ENCODE measurements around the gene CAMTA2.
A peak's percentile ranks its signal among the peaks of the same experiment; 100 is the strongest.

The CAMTA2 gene

DNA sequence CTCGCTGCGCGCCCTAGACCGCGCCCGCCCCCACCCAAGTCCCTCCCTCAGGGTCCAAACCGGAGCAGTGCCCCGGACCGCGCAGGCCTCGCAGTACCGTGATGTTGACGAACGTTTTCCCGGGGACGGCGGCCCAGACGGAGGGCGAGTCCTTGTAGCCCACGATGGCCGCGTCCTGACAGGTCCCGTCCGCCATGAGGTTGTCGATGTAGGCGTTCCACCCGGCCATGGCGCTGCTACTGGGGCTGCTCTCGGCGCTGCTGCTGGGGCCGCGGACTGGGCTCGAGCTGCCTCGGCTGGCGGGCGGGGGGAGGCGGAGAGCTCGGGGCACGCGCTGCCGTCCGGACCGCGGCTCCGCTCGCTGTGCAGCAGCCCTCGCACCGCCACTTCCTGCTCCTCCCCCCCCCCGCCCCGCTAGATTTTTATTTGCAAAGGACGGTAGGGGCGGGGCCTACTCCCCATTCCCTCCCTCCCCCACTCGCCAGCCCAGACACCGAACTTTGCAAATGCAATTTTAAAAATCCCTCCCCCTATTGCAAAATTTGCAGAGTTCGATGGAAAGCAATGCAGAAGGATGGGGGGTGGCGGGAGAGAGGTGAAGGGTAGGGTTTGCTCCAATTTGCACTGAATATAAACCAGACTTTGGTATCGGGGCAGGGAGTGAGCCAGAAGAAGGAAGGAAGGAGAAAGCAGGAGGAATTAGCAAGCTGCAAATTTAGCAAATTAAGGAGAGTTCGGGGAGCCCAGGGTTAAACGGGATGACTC is 39.1 kb downstream of the CAMTA2 start, which contains the start of gene PFN1:
Gene PFN1 (minus strand): TSS at position 365 of the 765 bp plus-strand sequence. CDS start 136 bp downstream, at position 229.
- H3K4me3 ChIP-seq (replicated peaks; ENCODE audit: insufficient read depth, low read length), result peak within 1 kb of the TSS; percentile 67
- H3K27me3 ChIP-seq (ENCODE audit: insufficient read depth, poor library complexity, severe bottlenecking), result no peaks in the 10 kb centered on the region
- peak; percentile 88 for TF ChIP-seq POLR2AphosphoS5 (IDR thresholded peaks at IDR 0.05; ENCODE audit: low read depth)
- TF ChIP-seq, protein P1, sequence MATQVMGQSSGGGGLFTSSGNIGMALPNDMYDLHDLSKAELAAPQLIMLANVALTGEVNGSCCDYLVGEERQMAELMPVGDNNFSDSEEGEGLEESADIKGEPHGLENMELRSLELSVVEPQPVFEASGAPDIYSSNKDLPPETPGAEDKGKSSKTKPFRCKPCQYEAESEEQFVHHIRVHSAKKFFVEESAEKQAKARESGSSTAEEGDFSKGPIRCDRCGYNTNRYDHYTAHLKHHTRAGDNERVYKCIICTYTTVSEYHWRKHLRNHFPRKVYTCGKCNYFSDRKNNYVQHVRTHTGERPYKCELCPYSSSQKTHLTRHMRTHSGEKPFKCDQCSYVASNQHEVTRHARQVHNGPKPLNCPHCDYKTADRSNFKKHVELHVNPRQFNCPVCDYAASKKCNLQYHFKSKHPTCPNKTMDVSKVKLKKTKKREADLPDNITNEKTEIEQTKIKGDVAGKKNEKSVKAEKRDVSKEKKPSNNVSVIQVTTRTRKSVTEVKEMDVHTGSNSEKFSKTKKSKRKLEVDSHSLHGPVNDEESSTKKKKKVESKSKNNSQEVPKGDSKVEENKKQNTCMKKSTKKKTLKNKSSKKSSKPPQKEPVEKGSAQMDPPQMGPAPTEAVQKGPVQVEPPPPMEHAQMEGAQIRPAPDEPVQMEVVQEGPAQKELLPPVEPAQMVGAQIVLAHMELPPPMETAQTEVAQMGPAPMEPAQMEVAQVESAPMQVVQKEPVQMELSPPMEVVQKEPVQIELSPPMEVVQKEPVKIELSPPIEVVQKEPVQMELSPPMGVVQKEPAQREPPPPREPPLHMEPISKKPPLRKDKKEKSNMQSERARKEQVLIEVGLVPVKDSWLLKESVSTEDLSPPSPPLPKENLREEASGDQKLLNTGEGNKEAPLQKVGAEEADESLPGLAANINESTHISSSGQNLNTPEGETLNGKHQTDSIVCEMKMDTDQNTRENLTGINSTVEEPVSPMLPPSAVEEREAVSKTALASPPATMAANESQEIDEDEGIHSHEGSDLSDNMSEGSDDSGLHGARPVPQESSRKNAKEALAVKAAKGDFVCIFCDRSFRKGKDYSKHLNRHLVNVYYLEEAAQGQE (IDR thresholded peaks at IDR 0.05; ENCODE audit: insufficient replicate concordance, low read depth), result no peak
- TF ChIP-seq, protein P2, sequence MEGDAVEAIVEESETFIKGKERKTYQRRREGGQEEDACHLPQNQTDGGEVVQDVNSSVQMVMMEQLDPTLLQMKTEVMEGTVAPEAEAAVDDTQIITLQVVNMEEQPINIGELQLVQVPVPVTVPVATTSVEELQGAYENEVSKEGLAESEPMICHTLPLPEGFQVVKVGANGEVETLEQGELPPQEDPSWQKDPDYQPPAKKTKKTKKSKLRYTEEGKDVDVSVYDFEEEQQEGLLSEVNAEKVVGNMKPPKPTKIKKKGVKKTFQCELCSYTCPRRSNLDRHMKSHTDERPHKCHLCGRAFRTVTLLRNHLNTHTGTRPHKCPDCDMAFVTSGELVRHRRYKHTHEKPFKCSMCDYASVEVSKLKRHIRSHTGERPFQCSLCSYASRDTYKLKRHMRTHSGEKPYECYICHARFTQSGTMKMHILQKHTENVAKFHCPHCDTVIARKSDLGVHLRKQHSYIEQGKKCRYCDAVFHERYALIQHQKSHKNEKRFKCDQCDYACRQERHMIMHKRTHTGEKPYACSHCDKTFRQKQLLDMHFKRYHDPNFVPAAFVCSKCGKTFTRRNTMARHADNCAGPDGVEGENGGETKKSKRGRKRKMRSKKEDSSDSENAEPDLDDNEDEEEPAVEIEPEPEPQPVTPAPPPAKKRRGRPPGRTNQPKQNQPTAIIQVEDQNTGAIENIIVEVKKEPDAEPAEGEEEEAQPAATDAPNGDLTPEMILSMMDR (IDR thresholded peaks at IDR 0.05; ENCODE audit: insufficient read depth, low read length), result no peak
- no peak for TF ChIP-seq SPI1 (IDR thresholded peaks at IDR 0.05; ENCODE audit: borderline replicate concordance, low read depth)
- peak; percentile 38 for TF ChIP-seq GABPA (IDR thresholded peaks at IDR 0.05; ENCODE audit: low read depth)
- H3K27ac ChIP-seq (replicated peaks), result peak within 1 kb of the TSS; percentile 98
- peak; percentile 69 to 89 for DNase-seq (ENCODE audit: low read depth in 1 of 2, low spot score in 1 of 2)

DNA sequence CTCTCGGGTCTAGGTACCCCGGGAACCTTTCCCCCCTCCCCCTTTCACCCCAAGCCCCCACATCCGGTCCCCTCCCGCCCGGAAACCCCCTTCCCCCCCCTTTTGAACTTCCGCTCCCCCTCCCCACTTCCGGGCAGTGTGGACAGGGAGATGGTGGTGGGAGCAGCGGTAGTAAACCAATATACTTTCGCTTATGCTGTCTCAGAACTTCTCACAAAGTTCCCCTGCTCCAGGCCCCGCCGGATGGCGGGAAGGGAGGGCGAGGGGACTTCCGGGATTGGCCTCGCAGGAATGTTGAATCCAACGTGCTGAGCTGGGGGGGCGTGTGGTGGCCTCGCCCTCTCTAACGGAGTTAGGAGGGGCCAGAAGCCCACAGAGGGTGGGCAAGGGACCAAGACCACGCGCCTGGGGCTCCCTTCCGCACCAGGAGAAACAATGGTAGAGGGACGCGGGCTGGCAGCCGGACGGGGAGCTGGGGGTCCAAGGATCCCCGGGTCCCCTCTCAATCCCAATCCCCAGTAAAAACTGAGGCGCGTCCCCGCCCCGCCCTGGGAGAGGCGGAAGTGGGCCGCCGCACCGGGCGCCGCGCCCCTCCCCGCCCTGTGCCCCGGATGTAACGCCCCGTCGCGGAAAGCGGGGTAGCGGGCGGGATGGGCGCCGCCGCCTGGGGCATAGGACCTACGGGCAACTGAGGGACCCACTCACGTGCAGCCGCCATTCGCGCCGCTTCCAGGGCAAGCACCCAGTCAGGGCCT is 39.9 kb downstream of the CAMTA2 start:
- Histone ChIP-seq H3K4me3 (replicated peaks; ENCODE audit: insufficient read depth, low read length) (peak overlapping the region; percentile 67), H3K27me3 (ENCODE audit: insufficient read depth, poor library complexity, severe bottlenecking) (no peaks in the 10 kb centered on the region), H3K27ac (replicated peaks) (peak overlapping the region; percentile 98)
- peak in 1 of 2 experiments; percentile 45 for DNase-seq (ENCODE audit: low read depth in 1 of 2, low spot score in 1 of 2)
- TF ChIP-seq GABPA (IDR thresholded peaks at IDR 0.05; ENCODE audit: low read depth) (peak; percentile 55), SPI1 (IDR thresholded peaks at IDR 0.05; ENCODE audit: borderline replicate concordance, low read depth) (no peak)

DNA sequence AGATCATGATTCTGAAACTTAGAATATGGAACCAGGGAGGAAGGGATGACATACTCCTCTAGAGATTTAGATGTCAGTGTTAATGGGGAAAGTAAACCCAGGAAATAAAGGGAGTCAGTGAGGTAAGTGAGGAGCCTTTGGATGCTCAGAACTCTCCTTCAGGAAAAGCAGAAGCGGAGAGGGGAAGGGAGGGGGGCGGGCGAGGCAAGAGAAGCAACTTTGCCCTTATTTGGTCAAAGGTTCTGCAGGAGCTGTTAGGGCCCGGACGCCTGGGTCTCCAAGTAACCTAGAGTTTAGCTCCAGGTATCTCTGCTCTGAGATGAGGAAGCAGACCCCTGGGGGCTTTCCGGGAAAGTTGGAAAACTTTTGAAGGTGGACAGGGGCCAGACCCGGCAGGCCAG is 40.5 kb downstream of the CAMTA2 start:
- TF ChIP-seq, protein P1 (IDR thresholded peaks at IDR 0.05; ENCODE audit: insufficient replicate concordance, low read depth), result no peak
- peak; percentile 39; the same call in 1 of the 2 replicates for TF ChIP-seq SPI1 (IDR thresholded peaks at IDR 0.05; ENCODE audit: borderline replicate concordance, low read depth)
- Histone ChIP-seq H3K27ac (replicated peaks) (peak overlapping the region; percentile 98), H3K27me3 (ENCODE audit: insufficient read depth, poor library complexity, severe bottlenecking) (no peaks in the 10 kb centered on the region), H3K4me3 (replicated peaks; ENCODE audit: insufficient read depth, low read length) (peak overlapping the region; percentile 67)
- peak in 1 of 2 experiments; percentile 48 for DNase-seq (ENCODE audit: low read depth in 1 of 2, low spot score in 1 of 2)

DNA sequence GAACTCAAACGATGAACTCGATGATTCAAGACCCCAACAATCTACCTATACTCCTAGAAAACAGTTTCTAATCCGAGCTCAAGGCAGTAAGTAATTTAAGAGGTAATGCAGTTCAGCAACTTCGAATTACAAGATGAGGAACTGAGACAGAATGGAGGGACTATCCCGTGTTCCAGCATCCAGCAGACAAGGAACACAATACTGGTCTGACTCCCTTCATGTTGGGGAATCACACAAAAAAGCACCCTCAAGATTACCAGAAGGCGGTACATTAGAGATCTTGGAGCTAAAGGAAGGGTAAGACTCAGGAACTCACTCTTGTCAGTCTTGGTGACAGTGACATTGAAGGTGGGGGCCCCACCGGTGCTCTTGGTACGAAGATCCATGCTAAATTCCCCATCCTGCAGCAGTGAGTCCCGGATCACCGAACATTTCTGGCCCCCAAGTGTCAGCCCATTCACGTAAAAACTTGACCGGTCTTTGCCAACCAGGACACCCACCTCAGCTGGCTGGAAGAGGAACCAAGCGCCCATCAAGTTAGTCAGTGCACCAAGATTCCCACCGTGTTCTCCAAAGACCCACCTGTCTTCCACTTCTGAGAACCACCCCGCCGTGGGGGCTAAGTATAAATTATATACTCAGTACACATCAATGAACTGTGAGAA is 41.0 kb downstream of the CAMTA2 start:
- Histone ChIP-seq H3K27ac (replicated peaks) (peak overlapping the region; percentile 98), H3K4me3 (replicated peaks; ENCODE audit: insufficient read depth, low read length) (peak overlapping the region; percentile 67), H3K27me3 (ENCODE audit: insufficient read depth, poor library complexity, severe bottlenecking) (no peaks in the 10 kb centered on the region)
- DNase-seq (ENCODE audit: low read depth in 1 of 2, low spot score in 1 of 2), result no peak
- TF ChIP-seq, protein P1 (IDR thresholded peaks at IDR 0.05; ENCODE audit: insufficient replicate concordance, low read depth), result no peak
- TF ChIP-seq, protein P2 (IDR thresholded peaks at IDR 0.05; ENCODE audit: insufficient read depth, low read length), result no peak
- TF ChIP-seq POLR2AphosphoS5 (IDR thresholded peaks at IDR 0.05; ENCODE audit: low read depth), result no peak
- TF ChIP-seq GABPA (IDR thresholded peaks at IDR 0.05; ENCODE audit: low read depth), result no peak

Measured in HL-60 (cell line).